HUES64 (cell line): Measurements from ENCODE around the gene SMOC2.
A peak's percentile ranks its signal among the peaks of the same experiment; 100 is the strongest.

Experiments used
- H3K27ac ChIP-seq: 2 replicates; pipeline ENCODE4 v1.7.0; 2013; ENCODE audit warnings: low read depth, low read length, inconsistent platforms
- H3K27me3 ChIP-seq: 2 replicates; pipeline ENCODE4 v1.6.1; 2013; ENCODE audit warnings: mild to moderate bottlenecking, low read length; ENCODE audit not compliant: insufficient read depth
- H3K36me3 ChIP-seq: 2 replicates; pipeline ENCODE4 v1.6.1; 2013; ENCODE audit warnings: mild to moderate bottlenecking, low read length; ENCODE audit not compliant: insufficient read depth
- H3K4me1 ChIP-seq: 2 replicates; pipeline ENCODE4 v1.6.1; 2013; ENCODE audit warnings: mild to moderate bottlenecking, low read length, moderate library complexity; ENCODE audit not compliant: insufficient read depth
- H3K4me3 ChIP-seq: 2 replicates; pipeline ENCODE4 v1.5.1; 2013; ENCODE audit warnings: mild to moderate bottlenecking, low read length, moderate library complexity
- H3K9ac ChIP-seq: 2 replicates; pipeline ENCODE4 v1.6.1; 2013; ENCODE audit warnings: mild to moderate bottlenecking, low read depth, low read length
- H3K9me3 ChIP-seq: 2 replicates; pipeline ENCODE4 v1.6.1; 2013; ENCODE audit warnings: low read depth, low read length; ENCODE audit not compliant: insufficient read depth
- WGBS: fragments of 150-250, 120-280 bp; methylation state at CpG from one replicate; pipeline ENCODE4 v1.1.7; 2013; ENCODE audit warnings: missing lambda C conversion rate; 5-methylcytosine and 5-hydroxymethylcytosine counted together

The SMOC2 gene

DNA sequence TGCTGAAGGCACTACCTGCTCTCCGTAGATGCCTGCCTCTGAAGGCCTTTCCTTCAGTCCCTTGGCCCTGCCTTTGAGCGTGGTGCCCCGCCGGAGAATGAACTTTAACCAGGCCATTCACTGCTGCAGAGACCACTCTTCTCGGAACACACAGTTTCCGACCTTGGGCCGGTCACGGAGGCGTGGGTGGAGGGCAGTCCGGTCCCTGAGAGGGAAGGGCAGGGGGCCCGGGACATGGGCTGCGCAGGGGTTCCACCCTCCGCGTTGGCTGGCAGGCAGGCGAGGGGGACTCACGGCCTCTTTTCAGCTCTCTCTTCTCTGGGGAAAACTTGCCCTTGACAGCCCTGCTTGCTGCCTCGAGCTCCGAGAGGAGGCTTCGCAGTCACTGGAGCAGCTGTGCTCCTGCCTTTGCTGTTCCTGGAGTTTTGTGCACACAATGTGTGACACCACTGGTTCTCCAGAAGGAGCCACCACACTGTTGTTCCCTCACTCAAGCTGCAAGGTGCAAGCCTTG lies 187.8 kb downstream of the SMOC2 start:
- Histone ChIP-seq H3K4me1 (no peaks in the 10 kb centered on the region), H3K9ac (no peak overlapping the region), H3K36me3 (no peaks in the 10 kb centered on the region), H3K27ac (no peak overlapping the region), H3K4me3 (no peak overlapping the region), H3K9me3 (no peaks in the 10 kb centered on the region), H3K27me3 (no peaks in the 10 kb centered on the region)
- 95% methylated on average over 19 of the region's 19 CpGs for WGBS

- Histone ChIP-seq H3K27me3 (no peaks in the 10 kb centered on the region), H3K4me1 (no peaks in the 10 kb centered on the region), H3K36me3 (no peaks in the 10 kb centered on the region), H3K9ac (no peak overlapping the region), H3K27ac (no peak overlapping the region), H3K4me3 (no peak overlapping the region), H3K9me3 (no peaks in the 10 kb centered on the region)
- WGBS: 91% methylated on average over 3 of the region's 4 CpGs
Observed at GRCh38 chr6:168631564-168631963, 190.6 kb downstream of the SMOC2 start.

DNA sequence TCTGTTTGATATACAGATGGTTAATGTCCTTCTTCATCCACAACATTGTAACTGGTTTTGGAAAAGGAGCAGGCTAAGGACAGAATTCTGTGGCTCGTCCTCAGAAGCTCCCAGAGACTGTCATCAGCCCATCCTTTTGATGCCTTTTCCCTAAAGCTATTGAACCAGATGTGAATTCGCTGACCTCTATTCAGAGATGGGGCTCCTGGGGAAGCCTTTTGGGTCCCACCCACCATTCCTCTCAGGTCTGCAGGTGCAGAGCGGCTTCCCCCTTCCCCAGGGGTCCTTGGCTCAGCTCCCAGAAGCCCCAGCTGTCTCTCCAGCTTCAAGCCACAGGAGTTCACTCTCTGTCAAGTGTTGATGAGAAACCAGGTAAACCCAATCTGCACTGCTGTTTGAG lies 191.7 kb downstream of the SMOC2 start:
- 82% methylated on average over 3 of the region's 3 CpGs for WGBS
- Histone ChIP-seq H3K4me1 (no peaks in the 10 kb centered on the region), H3K27me3 (no peaks in the 10 kb centered on the region), H3K9me3 (no peaks in the 10 kb centered on the region), H3K36me3 (no peaks in the 10 kb centered on the region), H3K9ac (no peak overlapping the region), H3K4me3 (no peak overlapping the region), H3K27ac (no peak overlapping the region)

DNA sequence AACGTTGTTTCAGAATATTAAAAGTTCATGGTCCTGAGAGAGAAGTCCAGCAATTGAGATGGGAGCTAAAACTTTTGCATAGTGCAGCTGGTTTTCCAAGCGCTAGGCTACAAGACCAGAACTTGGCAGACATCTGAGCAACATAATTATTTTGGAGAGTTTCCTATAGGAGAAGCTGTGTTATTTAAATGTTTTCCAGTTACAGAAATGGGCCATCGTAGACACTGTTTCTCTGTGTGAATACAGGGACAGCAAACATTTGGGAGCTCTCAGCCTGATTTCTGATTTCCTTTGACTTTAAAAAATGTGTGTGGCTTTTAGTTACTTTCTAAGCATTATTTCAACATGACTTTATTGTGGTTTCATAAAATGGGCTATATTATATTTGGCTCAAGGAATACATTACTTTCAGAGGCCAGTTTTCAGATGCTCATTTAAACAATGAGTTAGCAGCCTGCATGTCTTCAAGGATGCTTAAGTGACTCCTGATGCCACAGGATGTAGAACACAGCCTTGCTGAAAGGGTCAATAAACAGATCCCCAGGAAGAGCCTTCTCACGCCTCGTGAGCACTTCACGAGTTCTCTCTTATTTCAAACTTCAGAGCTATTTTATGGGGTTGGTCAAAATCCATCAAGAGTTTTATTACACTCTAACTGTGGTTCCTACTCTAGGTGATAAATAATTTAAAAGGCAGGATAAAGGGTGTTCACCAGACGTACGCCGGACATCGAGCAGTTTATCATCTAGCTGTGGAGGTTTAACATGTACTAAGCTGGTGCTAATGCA lies 193.8 kb downstream of the SMOC2 start:
- Histone ChIP-seq H3K27ac (no peak overlapping the region), H3K9ac (no peak overlapping the region), H3K4me3 (no peak overlapping the region), H3K4me1 (0 out of 2 replicates have a peak, but pooled peaks cover 3% of the 10 kb centered on the region), H3K27me3 (no peaks in the 10 kb centered on the region), H3K36me3 (no peaks in the 10 kb centered on the region), H3K9me3 (no peaks in the 10 kb centered on the region)
- WGBS: 88% methylated on average over 10 of the region's 10 CpGs

DNA sequence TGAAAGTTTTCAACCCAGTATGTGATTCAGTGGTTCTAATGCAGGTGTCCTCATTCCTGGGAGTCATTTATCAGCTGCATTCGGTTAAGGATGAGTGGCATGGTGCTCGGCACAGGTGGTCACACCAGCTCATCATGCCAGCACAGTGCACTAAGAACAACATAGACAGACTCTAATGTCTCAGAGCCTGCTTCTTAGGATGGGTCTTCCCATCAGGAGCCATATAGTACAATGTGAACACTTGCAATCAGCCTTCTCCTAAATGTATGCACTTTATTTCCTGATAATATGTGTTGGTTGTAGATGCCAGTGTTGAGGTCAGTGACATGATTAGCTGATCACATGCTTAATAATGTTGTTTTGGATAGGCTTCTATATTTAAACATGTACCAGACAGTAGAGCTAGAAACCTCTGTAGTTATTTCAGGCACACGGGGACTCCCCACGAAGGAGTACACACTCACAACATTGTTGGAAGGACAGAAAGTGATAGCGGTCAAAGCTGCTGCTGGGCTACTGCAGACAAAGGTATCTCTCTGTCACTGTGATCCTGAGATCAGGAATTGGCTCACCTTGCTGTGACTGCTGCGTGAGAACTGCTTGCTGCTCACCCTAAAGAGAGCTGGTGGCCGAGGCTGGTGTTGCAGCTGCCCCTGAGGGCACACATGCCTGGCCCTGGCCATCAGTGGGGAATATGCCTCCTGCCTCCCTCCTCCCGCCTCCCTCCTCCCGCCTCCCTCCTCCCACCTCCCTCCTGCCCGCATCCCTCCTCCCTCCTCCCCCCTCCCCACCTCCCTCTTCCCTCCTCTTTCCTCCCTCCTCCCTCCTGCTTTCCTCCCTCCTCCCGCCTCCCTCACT lies 195.4 kb downstream of the SMOC2 start:
- no peak overlapping the region for H3K4me3 ChIP-seq
- no peaks in the 10 kb centered on the region for H3K36me3 ChIP-seq
- H3K4me1 ChIP-seq: peaks cover 13% of the 10 kb centered on the region
- H3K27me3 ChIP-seq: no peaks in the 10 kb centered on the region
- no peaks in the 10 kb centered on the region for H3K9me3 ChIP-seq
- no peak overlapping the region for H3K27ac ChIP-seq
- 60% methylated on average over 9 of the region's 11 CpGs for WGBS
- H3K9ac ChIP-seq: no peak overlapping the region

GRCh38 chr6:168637834-168638233 lies 196.8 kb downstream of the SMOC2 start:
- Histone ChIP-seq H3K36me3 (no peaks in the 10 kb centered on the region), H3K4me3 (no peak overlapping the region), H3K9me3 (no peaks in the 10 kb centered on the region), H3K27ac (no peak overlapping the region), H3K27me3 (no peaks in the 10 kb centered on the region), H3K9ac (no peak overlapping the region), H3K4me1 (peaks cover 17% of the 10 kb centered on the region)
- 76% methylated on average over 10 of the region's 10 CpGs for WGBS

DNA sequence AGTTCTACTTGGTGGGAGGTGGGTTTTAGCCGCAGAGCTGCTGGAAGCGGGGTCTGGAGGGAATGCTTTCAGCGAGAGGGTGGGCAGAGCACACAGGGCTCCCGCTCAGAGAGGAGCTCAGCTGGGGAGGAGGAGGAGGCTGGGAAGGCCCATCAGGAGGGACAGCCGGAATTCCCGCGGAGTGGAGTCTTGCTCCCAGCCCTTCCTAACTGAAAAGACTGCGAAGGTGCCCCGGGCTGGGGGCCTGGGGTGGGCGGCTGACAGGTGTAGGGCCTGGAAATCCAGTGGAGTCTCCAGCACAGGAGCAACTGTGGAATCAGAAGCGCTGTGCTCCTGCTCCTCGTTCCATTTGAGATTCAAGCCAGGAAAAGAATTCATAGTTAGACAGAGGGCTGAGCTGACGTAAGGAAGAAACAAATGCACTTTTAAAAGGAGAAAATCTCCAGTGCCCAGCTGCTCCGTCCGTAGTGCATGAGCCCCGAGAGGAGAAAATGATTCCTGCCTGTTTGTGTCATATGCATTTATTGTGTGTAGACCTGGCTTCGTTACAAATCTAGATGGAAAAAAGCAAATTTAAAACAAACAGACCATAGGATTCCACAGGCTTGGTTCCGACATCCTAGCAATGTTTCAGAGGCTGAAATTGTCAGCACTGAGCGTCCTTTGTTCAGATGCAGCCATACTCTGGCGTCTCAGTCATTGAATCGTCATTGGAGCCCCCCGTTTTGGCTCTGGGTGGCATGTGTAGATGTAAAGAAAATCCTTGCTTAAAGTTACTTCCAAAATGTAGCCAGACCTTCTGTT lies 197.7 kb downstream of the SMOC2 start:
- no peaks in the 10 kb centered on the region for H3K27me3 ChIP-seq
- 68% methylated on average over 22 of the region's 22 CpGs for WGBS
- H3K4me1 ChIP-seq: peaks cover 17% of the 10 kb centered on the region
- no peak overlapping the region for H3K9ac ChIP-seq
- no peak overlapping the region for H3K4me3 ChIP-seq
- no peaks in the 10 kb centered on the region for H3K9me3 ChIP-seq
- no peak overlapping the region for H3K27ac ChIP-seq
- H3K36me3 ChIP-seq: no peaks in the 10 kb centered on the region

GRCh38 chr6:168640181-168640580 lies 199.2 kb downstream of the SMOC2 start:
- H3K36me3 ChIP-seq: no peaks in the 10 kb centered on the region
- WGBS: 91% methylated on average over 8 of the region's 8 CpGs
- no peaks in the 10 kb centered on the region for H3K27me3 ChIP-seq
- H3K27ac ChIP-seq: no peak overlapping the region
- no peaks in the 10 kb centered on the region for H3K9me3 ChIP-seq
- peaks cover 17% of the 10 kb centered on the region for H3K4me1 ChIP-seq
- H3K9ac ChIP-seq: no peak overlapping the region
- no peak overlapping the region for H3K4me3 ChIP-seq

GRCh38 chr6:168640768-168641167 lies 199.8 kb downstream of the SMOC2 start:
- H3K27ac ChIP-seq: no peak overlapping the region; the same call in 1 of the 2 replicates
- H3K9ac ChIP-seq: no peak overlapping the region
- no peaks in the 10 kb centered on the region for H3K9me3 ChIP-seq
- no peaks in the 10 kb centered on the region for H3K27me3 ChIP-seq
- H3K4me3 ChIP-seq: no peak overlapping the region
- peaks cover 17% of the 10 kb centered on the region for H3K4me1 ChIP-seq
- WGBS: 52% methylated on average over 5 of the region's 5 CpGs
- H3K36me3 ChIP-seq: no peaks in the 10 kb centered on the region

- peaks cover 17% of the 10 kb centered on the region for H3K4me1 ChIP-seq
- peak overlapping the region; percentile 10; the same call in 1 of the 2 replicates for H3K27ac ChIP-seq
- H3K27me3 ChIP-seq: no peaks in the 10 kb centered on the region
- 76% methylated on average over 4 of the region's 5 CpGs for WGBS
- no peaks in the 10 kb centered on the region for H3K9me3 ChIP-seq
- no peak overlapping the region for H3K9ac ChIP-seq
- H3K4me3 ChIP-seq: no peak overlapping the region
- no peaks in the 10 kb centered on the region for H3K36me3 ChIP-seq
Observed at GRCh38 chr6:168641446-168641845, 200.5 kb downstream of the SMOC2 start.
